Ishikawa (cell line): ENCODE measurements around the gene ATXN1.

Experiments used
- CEBPB ChIP-seq: IDR thresholded peaks from 2 replicates; pipeline ENCODE4 v1.6.1; 2012
- CREB1 ChIP-seq: IDR thresholded peaks from 2 replicates; pipeline ENCODE4 v1.6.1; 2012; ENCODE audit warnings: low read depth
- EGR1 ChIP-seq: IDR thresholded peaks from 2 replicates; pipeline ENCODE4 v1.6.1; 2012
- EP300 ChIP-seq: IDR thresholded peaks from 2 replicates; pipeline ENCODE4 v1.6.1; 2012; ENCODE audit warnings: borderline replicate concordance
- FOXM1 ChIP-seq: IDR thresholded peaks from 2 replicates; pipeline ENCODE4 v1.6.1; 2012; ENCODE audit warnings: low read depth, borderline replicate concordance
- NFIC ChIP-seq: IDR thresholded peaks from 2 replicates; pipeline ENCODE4 v1.6.1; 2012
- RAD21 ChIP-seq: IDR thresholded peaks from 2 replicates; pipeline ENCODE4 v1.6.1; 2012; ENCODE audit warnings: low read depth
- TAF1 ChIP-seq: IDR thresholded peaks from 2 replicates; pipeline ENCODE4 v1.6.1; 2012; ENCODE audit warnings: low read depth, mild to moderate bottlenecking
- TCF12 ChIP-seq: IDR thresholded peaks from 2 replicates; pipeline ENCODE4 v1.6.1; 2012; ENCODE audit warnings: low read depth
- TEAD4 ChIP-seq: IDR thresholded peaks from 2 replicates; pipeline ENCODE4 v1.6.1; 2012
- USF1 ChIP-seq: IDR thresholded peaks from 2 replicates; pipeline ENCODE4 v1.6.1; 2012
- YY1 ChIP-seq: IDR thresholded peaks from 2 replicates; pipeline ENCODE4 v1.6.1; 2012; ENCODE audit warnings: low read depth
- ZBTB7A ChIP-seq: IDR thresholded peaks from 2 replicates; pipeline ENCODE4 v1.6.1; 2012; ENCODE audit warnings: low read depth
- TF ChIP-seq, protein P1 (sequence below): IDR thresholded peaks from 2 replicates; pipeline ENCODE4 v1.6.1; 2012; ENCODE audit warnings: low read depth, mild to moderate bottlenecking
- TF ChIP-seq, protein P2 (sequence below): IDR thresholded peaks from 2 replicates; pipeline ENCODE4 v1.6.1; 2012

Gene ATXN1

GRCh38 chr6:16728513-16729182 lies 32.6 kb downstream of the ATXN1 start:
- TF ChIP-seq CREB1 (no peak), TEAD4 (no peak), EGR1 (no peak), CEBPB (no peak), USF1 (no peak), EP300 (no peak), FOXM1 (no peak), RAD21 (no peak), TCF12 (no peak), ZBTB7A (no peak), NFIC (no peak), YY1 (no peak), TAF1 (no peak)
- TF ChIP-seq, protein P1, sequence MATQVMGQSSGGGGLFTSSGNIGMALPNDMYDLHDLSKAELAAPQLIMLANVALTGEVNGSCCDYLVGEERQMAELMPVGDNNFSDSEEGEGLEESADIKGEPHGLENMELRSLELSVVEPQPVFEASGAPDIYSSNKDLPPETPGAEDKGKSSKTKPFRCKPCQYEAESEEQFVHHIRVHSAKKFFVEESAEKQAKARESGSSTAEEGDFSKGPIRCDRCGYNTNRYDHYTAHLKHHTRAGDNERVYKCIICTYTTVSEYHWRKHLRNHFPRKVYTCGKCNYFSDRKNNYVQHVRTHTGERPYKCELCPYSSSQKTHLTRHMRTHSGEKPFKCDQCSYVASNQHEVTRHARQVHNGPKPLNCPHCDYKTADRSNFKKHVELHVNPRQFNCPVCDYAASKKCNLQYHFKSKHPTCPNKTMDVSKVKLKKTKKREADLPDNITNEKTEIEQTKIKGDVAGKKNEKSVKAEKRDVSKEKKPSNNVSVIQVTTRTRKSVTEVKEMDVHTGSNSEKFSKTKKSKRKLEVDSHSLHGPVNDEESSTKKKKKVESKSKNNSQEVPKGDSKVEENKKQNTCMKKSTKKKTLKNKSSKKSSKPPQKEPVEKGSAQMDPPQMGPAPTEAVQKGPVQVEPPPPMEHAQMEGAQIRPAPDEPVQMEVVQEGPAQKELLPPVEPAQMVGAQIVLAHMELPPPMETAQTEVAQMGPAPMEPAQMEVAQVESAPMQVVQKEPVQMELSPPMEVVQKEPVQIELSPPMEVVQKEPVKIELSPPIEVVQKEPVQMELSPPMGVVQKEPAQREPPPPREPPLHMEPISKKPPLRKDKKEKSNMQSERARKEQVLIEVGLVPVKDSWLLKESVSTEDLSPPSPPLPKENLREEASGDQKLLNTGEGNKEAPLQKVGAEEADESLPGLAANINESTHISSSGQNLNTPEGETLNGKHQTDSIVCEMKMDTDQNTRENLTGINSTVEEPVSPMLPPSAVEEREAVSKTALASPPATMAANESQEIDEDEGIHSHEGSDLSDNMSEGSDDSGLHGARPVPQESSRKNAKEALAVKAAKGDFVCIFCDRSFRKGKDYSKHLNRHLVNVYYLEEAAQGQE, result no peak
- TF ChIP-seq, protein P2, sequence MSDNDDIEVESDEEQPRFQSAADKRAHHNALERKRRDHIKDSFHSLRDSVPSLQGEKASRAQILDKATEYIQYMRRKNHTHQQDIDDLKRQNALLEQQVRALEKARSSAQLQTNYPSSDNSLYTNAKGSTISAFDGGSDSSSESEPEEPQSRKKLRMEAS, result no peak

DNA sequence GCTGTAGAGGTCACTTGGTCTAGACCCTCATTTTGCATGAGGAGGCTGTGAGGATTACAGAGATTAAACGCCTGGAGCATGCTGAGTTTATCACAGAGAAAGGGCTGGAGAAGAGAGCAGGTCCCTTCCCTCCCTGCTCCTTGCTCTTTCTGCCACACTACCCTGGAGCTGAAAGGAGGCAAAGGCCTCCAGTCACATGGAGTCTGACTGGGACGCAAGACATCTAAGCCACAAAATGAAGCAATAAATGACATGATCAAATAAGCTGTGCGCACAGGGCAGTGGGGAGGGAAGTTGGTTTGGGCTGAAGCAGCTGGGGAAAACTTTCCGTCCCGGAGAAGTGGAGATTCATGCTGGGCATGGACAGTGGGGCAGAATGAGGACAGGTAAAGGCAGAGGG lies 33.3 kb downstream of the ATXN1 start:
- TF ChIP-seq FOXM1 (no peak), CREB1 (no peak), NFIC (no peak), CEBPB (no peak), TAF1 (no peak), TEAD4 (no peak), EGR1 (no peak), EP300 (no peak), RAD21 (no peak)
- TF ChIP-seq, protein P2, result no peak

DNA sequence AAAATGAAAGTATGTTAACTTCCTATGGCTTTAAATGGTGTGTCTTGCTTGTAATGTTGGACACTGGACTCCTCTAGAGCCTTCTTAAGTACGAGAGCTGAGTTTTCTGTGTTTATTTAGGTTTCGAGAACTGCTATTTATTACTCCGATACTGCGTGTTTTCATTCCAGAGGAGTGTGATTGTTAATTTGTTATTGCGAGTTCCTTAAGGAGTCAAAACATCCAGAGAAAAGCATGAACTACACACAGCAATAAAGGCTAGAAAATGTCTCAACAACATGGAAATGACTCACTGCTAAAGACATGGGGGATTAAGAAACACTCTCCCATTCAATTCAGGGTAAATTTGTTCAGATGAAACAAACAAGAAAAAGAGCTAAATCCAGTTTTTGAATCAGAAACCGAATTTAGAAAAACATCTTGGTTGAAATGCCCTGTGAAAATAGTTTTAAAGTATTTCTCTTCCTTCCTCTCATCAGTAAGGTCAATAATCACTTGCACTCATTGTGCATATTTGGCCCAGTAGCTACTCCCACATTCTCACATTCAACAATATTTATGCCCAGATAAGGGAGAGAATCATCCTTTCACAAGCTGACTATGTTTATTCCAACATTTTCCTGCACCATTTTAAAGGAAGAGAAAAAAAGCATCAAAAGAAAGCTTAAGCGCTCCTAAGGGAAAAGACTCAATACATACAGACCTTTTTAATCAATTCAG lies 36.0 kb downstream of the ATXN1 start:
- TF ChIP-seq ZBTB7A, result no peak
- TF ChIP-seq, protein P1, result no peak
- TF ChIP-seq NFIC, result no peak
- TF ChIP-seq EGR1, result no peak
- TF ChIP-seq YY1, result no peak
- TF ChIP-seq USF1, result no peak
- TF ChIP-seq, protein P2, result no peak
- no peak for TF ChIP-seq TEAD4
- no peak for TF ChIP-seq CEBPB
- no peak for TF ChIP-seq RAD21
- TF ChIP-seq TAF1, result no peak
- TF ChIP-seq EP300, result no peak
- no peak for TF ChIP-seq FOXM1

GRCh38 chr6:16723826-16724225 lies 37.4 kb downstream of the ATXN1 start:
- no peak for TF ChIP-seq TAF1
- no peak for TF ChIP-seq TCF12
- TF ChIP-seq TEAD4, result no peak
- TF ChIP-seq, protein P1, result no peak
- TF ChIP-seq, protein P2, result no peak
- TF ChIP-seq RAD21, result no peak
- no peak for TF ChIP-seq EP300
- TF ChIP-seq ZBTB7A, result no peak
- TF ChIP-seq EGR1, result no peak
- no peak for TF ChIP-seq USF1
- TF ChIP-seq NFIC, result no peak
- no peak for TF ChIP-seq CEBPB
- TF ChIP-seq CREB1, result no peak
- no peak for TF ChIP-seq FOXM1
- no peak for TF ChIP-seq YY1
